Brain pericyte (primary cell): ENCODE measurements around the gene PTPRD.

Source experiments
- DNase-seq: peaks from one replicate; pipeline ENCODE4 v3.0.0-alpha.2; 2012; ENCODE audit warnings: low read depth, low spot score

PTPRD gene

DNA sequence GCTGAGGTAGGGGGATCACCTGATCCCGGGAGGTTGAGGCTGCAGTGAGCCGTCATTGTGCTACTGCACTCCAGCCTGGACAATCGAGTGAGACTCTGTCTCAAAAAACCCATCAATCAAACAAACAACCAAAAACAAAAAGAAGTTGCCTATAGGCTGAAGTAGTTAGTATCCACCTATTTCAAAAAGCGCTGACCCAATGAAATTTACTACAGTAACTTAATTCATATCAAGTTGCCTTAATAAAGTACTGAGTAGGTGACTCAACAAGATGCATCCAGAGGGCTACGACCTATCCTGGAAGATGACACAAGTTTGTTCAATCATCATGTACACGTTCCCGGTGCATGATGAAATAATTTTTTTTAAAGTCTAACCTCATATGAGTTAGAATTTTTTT lies 2164.6 kb downstream of the PTPRD start:
- no peak for DNase-seq

DNA sequence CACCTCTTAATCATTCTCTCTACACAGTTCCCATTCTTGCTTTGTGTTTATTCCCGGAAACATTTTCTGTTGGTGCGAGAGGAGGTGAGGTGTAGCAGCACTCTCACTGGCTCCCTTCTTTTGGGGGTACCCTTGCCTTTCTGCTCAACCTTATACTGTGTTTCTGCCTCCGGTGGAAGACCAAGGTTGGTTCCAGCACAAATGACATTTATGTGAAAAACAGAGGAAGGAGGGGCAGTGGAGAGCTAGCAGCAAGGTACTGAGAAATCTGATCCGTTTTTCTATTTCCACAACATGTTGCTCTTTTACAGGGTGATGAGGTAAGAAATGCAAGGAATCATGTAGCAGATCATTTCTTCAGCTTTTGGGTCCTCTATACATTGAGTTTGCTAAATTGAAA lies 2165.2 kb downstream of the PTPRD start:
- DNase-seq, result no peak

DNA sequence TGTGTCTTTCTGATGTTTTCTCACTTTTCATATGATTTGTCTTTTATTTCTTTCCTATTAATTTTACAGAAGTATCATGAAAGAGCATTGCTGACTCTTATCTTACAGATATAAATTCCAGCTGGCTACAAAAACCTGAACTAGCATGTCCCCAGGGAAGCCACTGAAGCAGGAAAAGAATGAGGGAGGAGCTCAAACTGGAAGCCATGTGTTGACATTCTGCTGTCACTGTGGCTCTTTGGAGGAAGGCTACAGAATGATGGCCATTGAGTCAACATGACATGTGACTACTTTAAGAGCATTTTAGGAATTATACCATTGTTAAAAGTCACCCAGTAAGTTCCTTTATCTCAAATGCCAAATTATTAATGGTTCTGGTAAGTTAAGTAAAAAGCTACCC lies 2174.9 kb downstream of the PTPRD start:
- no peak for DNase-seq

DNA sequence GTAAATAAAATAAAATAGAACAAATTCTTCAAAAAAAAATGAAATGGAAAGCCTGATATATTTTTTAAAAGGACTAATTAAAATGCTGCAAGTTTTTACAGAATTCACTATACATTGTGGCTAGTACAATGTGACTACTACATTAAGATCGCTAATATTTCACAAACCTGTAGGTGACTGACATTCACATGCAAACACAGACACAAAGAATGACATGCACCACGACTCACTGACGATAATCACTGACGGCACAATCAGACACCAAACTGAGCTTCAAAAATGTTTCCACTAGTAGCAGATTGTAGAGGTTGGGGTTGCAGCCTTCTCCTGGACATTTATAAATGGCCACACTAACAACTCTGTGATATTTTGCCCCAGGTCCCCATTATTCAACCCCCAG lies 2175.5 kb downstream of the PTPRD start:
- no peak for DNase-seq

DNA sequence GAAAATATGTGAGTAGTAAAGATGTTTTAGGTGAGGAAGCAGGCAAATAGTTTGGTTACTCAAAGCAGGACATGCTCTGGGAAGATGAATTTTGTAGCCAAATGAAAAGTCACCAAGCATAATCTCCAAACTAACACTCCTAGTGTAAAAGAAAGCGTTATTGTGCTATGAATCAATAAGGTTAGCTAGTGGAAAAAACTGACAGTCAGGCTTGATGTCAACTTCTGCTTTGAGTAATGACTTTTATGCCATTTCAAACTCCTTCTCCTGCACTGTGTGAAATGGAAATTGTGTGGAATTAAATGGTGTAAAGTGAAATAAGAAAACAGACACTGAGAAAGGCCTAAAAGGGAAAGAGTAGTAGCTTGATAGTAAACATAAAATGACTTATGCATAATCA lies 2176.0 kb downstream of the PTPRD start:
- no peak for DNase-seq

DNA sequence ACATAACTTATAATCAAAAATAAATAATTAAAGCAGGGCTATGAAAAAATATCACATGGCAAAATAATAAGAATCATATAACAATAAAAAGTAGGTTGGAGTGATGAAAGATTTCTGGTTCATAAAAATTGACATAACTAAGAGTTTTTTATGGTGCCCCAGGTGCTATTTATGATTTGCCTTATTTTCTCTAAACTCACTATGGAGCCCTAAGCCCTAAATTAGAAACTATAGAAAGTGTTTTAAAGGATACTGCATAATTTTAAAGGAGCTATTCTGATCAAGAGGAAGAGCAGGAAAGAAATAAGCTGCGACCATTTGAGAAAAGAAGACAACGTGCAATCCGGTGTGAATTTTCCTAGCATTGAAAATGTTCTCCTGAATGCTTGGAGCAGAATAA lies 2178.2 kb downstream of the PTPRD start:
- no peak for DNase-seq

DNA sequence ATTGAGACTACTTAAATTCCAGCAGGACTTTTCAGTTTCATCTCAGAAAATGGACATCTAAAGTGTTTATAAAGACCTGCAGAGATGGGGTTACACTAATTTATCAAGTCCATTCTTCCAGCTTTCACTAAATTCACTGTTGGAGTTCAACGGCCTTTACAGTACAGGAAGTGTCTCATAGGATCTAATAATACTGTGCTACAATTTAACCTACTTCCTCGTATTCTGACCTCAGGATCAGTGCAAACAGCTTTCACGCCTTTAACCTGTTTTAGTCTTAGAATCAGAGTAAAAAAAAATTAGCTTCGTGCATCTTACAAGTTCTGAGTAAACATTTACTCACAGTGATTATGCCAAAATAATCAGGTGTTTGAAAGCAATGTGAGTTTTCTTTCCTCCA lies 2180.6 kb downstream of the PTPRD start:
- no peak for DNase-seq

DNA sequence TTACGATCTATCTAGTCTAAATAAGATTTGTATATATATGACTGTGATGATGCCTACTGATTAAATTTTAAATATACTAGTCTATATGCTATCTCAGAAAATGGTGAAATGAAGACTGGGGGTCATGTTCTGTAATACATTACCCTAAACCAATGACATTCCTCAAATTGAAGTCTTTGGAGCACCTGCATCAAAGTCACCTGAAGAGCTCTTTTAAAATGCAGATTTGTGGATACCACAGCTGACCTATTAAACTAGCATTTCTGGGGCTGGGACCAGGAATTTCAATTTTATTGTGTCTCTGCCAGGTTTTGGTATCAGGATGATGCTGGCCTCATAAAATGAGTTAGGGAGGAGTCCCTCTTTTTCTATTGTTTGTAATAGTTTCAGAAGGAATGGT lies 2181.3 kb downstream of the PTPRD start:
- no peak for DNase-seq

DNA sequence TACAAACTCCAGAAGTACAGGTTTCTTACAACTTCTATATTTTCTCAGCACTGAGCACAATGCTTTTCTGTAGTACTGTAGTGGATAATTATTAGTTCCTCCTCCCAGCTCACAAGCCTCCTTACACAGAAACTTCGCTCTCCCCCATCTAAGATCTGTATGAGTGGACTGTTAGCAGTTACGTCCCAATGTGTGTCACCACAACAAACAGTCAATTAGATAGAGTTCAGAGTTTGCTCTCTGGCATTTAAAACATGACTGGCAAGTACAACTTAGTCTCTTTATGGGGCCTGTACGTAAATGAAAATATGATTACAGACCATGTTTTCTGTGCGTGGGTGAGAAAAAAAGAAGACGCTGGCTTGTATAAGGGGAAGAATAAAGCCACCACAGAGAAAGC lies 2181.9 kb downstream of the PTPRD start:
- DNase-seq, result no peak

DNA sequence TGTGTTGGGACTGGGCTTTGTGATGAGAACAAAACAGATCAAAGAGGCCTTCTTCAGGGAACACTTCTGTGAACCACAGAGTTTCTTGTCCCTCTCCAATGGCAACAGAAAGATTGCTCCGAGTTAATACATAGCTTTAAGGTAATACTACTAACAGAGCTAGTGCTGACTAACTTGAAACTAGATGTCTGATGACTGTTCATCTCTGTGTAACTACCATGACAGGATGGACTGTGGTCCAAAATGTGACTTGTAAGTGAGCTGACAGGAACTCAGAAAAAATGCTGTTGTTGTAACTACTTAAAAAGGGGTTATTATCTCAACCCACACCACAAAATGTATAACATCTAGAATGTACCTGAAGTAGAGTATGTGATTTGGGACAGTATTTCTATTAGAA lies 2183.0 kb downstream of the PTPRD start:
- DNase-seq, result no peak

DNA sequence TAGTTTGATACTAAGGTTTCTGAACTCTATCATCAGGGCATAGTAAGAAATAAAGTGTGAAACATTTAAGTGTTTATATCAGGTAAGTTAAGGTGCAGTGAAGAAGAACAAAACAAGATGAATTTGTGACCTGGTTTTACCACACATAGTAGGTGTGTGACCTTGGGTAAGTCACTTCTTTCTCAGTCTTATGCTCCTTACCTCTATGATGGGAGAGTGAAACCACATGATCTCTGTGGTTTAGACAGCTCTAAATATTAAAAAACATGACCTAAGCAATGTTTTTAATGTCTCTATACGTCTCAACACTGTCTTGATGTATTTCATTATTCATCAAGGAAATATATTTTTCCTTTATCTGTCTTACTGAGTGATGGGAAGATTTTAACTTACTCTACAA lies 2183.6 kb downstream of the PTPRD start:
- DNase-seq, result no peak

DNA sequence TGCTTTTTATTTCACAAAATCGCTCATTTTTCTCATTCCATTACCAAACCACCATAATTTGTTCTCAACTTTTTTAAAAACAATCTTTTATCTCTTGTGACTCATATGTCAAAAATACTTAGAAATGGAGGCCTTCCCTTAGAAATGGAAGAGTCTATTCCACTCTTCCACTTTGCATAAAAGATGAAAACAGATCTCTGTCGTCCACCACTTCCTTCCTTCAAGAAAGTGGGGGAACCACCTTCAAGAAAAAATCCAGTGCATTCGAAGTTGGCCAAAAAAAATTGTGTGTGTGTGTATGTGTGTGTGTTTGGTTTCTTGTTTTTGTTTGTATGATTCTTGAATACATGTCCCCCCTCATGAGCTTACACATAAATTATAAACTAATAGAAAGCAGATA lies 2184.4 kb downstream of the PTPRD start:
- DNase-seq, result no peak

DNA sequence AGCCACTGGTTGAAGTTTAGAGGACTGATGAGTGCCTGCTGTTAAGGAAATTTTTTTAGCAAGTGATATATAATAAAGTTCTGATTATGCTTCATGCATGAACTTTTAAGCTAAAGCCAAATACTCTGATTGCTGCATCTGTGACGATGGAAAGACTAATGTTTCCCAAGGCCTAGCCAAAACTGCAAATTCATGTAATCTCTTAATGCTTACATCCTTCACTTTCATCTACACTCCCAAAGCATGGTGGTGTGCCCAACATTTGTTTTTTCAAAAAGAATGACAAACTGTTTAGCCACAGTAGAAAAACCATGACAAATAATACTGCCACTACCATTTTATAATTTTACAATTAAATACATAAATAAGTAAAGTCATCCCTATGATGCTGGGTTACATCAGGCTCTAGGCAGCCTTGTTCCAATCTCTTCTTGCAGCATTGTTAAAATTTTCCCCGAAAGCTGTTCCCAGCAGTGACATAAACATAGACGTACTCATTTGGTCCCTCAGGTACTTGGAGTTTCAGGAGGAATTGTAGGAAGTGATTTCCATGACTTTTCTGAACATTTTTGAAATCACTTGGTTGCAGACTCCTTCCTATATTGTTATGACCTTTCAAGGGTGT lies 2187.9 kb downstream of the PTPRD start:
- no peak for DNase-seq

DNA sequence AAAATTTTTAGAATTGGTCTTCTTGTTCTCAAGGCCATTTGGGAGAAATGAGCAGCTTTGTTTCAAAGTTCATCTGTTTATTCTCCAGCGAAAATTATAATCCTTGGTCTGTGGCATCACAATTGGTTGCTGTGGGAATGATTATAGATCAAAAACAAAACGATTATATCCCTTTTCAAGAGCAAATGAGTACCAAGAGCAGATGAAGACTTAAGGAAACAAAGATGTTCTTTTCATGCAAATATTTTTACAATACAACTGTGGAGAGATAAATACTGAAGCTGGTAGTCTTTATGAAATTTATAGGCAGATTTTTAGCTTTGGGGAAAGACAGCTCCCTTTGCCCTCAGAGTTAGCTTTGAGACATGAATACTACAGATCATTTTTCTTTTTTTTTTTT lies 2192.4 kb downstream of the PTPRD start:
- DNase-seq, result no peak

DNA sequence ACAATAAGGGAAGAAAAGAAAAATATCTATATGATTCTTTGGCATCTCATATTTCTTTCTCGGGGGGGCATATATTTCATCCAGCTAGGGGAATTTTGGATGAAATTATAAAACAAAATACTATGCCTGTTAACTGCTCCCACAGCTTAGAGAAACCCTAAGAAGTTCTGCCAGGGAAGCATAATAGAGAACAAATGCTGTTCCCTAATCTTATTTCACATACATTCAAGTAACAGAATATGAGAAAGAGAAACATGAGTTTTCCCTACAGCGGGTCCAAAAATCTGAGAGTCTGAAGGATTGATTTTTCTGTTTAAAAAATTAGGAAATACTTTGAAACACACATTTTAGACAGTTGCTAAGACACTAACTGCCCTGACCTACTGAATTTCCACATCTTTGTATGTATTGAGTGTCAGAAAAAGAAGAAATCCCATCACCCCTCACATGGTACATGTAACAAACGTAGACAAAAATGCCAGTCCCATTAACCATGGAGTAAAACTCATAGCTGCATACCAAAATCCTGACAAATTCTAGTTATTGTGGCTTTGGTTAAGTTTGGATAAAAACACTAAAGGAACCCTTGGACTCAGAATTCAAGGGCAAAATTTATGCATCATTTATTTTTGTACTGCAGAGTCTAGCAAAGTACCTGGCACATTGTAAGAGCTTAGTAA lies 2193.1 kb downstream of the PTPRD start:
- DNase-seq, result no peak

DNA sequence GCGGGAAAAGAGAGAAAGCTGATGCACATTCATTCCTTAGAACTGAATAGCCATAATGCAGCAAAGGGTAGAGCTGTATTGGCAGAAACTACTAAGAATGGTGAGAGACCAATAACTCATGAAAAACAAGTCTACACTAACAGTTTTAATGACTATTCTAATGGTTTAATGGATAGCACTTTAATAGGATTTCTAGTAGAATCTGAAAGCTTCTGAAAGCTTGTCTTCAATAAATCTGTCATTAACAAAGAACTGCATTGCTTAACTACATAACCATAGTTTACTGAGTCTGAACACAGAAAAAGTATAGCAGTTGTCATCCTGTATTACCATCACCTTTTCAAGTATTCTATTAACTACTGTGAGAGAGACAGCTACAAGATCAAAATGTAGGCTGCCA lies 2195.5 kb downstream of the PTPRD start:
- no peak for DNase-seq

DNA sequence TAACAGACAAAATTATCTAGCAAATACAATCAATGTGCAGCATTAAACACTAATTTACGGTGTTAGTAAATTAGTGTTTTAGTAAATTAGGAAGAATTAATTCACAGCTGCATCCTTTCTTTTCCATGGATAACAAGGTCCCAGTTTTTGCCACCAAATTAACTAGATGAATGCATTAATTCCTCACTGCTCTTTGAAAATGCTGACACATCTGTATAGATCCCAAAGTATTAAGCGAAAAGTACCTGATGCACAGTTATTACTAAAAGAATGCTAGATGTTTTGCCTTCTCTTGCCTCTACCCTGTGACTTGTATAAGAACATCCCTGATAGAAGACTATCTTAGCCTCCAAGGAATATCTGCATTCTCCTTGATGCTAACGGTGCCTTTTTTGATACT lies 2200.5 kb downstream of the PTPRD start:
- DNase-seq, result no peak

DNA sequence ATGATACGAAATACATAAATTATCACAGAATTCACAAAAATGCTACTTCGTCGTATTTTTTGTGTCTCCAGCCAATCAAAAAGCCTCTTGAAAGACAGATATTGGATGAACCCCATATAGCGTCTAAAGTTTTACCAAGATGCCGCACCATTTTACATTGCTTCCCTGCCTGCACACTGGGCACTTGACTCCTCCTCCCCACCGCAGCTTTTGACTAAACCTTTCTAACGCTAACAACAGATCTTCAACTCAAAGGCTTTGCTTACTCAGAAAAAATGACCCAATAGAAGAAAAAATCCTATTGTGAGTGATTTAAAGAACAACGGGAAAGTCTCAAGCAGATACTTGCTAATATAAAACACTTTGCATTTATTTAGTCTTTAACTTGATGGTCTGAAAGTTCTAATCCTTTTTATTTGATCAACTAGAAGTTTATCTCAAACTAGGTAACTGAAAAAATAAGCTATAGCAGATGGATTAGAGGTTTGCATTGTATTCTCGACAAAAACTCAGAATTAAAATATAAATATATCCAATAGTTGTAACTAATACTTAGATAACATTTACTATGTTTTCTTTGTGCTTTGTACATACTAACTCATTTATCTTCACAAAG lies 2204.1 kb downstream of the PTPRD start:
- no peak for DNase-seq

DNA sequence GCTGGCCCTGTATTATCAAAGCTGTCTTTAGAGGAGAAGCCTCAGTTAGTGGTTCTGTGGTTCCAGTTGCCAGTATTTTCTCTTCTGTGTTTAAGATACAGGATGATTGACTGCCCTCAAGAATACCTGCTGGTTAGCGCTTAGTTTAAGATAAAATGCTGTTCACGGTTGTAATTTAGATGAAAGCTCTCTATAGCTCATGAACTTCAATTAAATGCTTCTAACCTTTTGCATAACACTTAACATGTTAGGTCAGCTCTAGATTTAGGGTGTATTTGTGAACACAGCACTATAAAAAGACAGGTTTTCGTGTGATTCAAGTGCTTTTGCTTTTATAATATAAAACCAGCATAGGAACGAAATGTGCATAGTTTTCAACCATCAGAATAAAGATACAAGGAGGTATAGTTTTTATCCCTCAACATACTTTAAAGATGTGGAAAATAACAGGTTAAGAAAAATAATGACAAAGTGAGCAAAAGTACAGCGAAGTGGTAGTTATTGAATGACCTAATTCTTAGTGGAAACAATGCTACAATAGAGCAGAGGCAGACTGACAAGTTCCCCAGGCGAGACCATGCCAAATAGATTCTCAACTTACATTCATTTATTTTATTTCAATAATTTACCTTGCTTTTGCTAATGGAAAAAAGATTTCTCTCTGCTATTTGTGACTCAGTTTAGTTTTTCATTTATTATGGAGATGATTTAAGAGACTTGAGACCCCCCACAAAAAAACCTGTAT lies 2210.7 kb downstream of the PTPRD start:
- DNase-seq, result no peak

DNA sequence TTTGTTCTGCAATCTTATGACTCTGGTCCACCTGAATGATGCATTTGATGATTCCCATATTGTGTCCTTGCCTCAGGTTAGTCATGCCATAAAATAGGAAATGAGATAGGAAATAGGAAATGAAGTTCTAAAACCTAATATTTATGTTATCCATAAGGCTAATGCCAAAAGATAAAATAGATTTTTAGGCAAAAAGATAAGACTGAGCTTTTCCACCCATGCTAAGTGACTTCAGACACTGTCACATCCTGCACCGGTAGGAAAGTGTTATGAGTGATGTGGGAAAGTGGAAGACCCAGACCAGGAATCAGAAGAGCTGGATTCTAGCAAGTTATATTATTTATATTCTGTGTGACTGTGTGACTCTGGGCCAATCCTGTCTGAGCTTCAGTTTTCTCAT lies 2212.4 kb downstream of the PTPRD start:
- no peak for DNase-seq

DNA sequence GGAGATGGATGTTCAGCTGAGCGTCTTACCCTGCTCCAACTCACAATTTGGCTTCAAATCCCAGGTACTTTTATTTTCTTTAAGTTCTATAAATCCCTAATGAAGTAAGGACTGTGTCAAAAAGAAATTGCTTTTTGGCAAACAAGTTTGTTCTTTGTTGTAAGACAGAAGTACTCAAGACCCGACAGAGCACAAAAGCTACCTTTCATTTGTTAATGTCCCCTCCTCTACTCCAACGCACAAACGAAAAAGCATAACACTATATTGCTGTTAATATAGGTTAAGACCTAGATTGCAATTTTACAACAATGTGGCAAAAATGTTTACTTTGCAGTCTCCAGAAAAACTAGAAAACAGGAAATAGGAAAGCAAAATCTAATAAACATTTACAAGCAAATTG lies 2217.8 kb downstream of the PTPRD start:
- DNase-seq, result no peak

DNA sequence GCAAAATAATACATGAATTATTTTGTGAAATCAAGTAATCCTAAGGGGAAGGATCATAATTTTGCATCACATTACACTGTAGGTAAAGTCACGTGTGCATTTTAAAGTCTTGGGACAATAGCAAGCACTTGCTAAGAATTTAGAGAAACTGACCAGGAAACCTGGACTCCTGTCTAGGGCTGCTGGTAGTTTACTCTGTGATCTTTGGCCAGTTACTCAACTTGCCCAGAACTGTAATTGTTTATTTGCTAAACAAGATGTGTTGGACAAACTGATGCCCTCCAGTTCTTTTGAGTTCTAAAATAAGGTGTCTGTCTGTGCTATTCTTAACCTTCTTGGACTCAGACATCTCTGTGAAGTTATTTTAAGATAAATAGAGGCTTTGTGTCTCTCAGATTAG lies 2218.5 kb downstream of the PTPRD start:
- no peak for DNase-seq

DNA sequence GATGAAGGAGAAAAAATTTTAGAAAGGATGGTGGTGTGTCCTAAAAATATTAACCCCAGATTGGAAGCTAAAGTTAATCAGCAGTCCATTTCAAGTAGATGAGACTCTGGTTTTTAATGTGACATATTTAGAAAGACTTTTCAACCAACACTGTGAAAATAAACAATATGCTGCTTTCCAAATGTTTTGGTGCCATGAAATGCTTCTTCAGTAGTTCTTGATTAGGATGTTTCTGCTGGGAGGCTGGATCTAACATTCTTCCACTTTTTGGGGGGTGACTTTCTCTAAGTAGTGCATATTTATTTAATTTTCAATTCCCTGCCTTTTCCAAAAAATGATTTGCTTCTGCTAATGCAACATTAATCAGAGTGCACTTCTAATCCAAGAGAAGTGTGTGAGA lies 2219.9 kb downstream of the PTPRD start:
- no peak for DNase-seq
